ENCODE data around the gene MRPS12.
A peak's percentile ranks its signal among the peaks of the same experiment; 100 is the strongest.

The MRPS12 gene

GRCh38 chr19:38898788-38899446, 31.8 kb upstream of the MRPS12 start (continued):
- TF ChIP-seq MYNN (tag by site-specific recombination; IDR thresholded peaks at IDR 0.05; ENCODE audit: borderline replicate concordance): 0 out of 2 replicates have a peak, but pooled peaks have one; percentile 18
- peak; percentile 70; the same call in 1 of the 2 replicates for TF ChIP-seq MZF1 (tag by site-specific recombination; IDR thresholded peaks at IDR 0.05; ENCODE audit: borderline replicate concordance)
- TF ChIP-seq ZNF391 (tag by site-specific recombination; IDR thresholded peaks at IDR 0.05; ENCODE audit: borderline replicate concordance, low read depth): peak; percentile 59
- no peak for TF ChIP-seq ZEB2 (tag by site-specific recombination; IDR thresholded peaks at IDR 0.05)
- TF ChIP-seq, protein P1, sequence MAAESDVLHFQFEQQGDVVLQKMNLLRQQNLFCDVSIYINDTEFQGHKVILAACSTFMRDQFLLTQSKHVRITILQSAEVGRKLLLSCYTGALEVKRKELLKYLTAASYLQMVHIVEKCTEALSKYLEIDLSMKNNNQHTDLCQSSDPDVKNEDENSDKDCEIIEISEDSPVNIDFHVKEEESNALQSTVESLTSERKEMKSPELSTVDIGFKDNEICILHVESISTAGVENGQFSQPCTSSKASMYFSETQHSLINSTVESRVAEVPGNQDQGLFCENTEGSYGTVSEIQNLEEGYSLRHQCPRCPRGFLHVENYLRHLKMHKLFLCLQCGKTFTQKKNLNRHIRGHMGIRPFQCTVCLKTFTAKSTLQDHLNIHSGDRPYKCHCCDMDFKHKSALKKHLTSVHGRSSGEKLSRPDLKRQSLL (tag by site-specific recombination; IDR thresholded peaks at IDR 0.05): 0 out of 2 replicates have a peak, but pooled peaks have one; percentile 5
- TF ChIP-seq OVOL3 (tag by site-specific recombination; IDR thresholded peaks at IDR 0.05): 0 out of 2 replicates have a peak, but pooled peaks have one; percentile 33
- TF ChIP-seq ZNF561 (tag by site-specific recombination; IDR thresholded peaks at IDR 0.05; ENCODE audit: borderline replicate concordance): no peak
- TF ChIP-seq ZNF423 (tag by site-specific recombination; IDR thresholded peaks at IDR 0.05): peak; percentile 93
- no peak for TF ChIP-seq GLI2 (tag by site-specific recombination; IDR thresholded peaks at IDR 0.05; ENCODE audit: borderline replicate concordance, low read depth)
- no peak for TF ChIP-seq ZNF473 (tag by site-specific recombination; IDR thresholded peaks at IDR 0.05)
- TF ChIP-seq ZNF785 (tag by site-specific recombination; IDR thresholded peaks at IDR 0.05): 0 out of 2 replicates have a peak, but pooled peaks have one; percentile 54
- peak; percentile 70; the same call in 1 of the 2 replicates for TF ChIP-seq REST (tag by site-specific recombination; IDR thresholded peaks at IDR 0.05)
- peak; percentile 46 for TF ChIP-seq ZIC2 (tag by site-specific recombination; IDR thresholded peaks at IDR 0.05)
- TF ChIP-seq ZNF133 (tag by site-specific recombination; IDR thresholded peaks at IDR 0.05): 0 out of 2 replicates have a peak, but pooled peaks have one; percentile 12
- no peak for TF ChIP-seq ZFHX2 (tag by site-specific recombination; conservative IDR thresholded peaks at IDR 0.05)
- no peak; the same call in none of the 2 replicates for TF ChIP-seq ZNF692 (tag by site-specific recombination; IDR thresholded peaks at IDR 0.05)
- TF ChIP-seq ZNF354C (tag by site-specific recombination; IDR thresholded peaks at IDR 0.05; ENCODE audit: borderline replicate concordance, low read depth): no peak
- TF ChIP-seq RBAK (tag by site-specific recombination; IDR thresholded peaks at IDR 0.05): no peak
- TF ChIP-seq ZNF16 (tag by site-specific recombination; IDR thresholded peaks at IDR 0.05; ENCODE audit: low read depth): peak; percentile 72
- TF ChIP-seq HOXC10 (CRISPR knock-in tag; IDR thresholded peaks at IDR 0.05): no peak
- 0 out of 2 replicates have a peak, but pooled peaks have one; percentile 81 for TF ChIP-seq ZNF645 (tag by site-specific recombination; IDR thresholded peaks at IDR 0.05)
- peak; percentile 33; the same call in 1 of the 2 replicates for TF ChIP-seq EGR2 (tag by site-specific recombination; IDR thresholded peaks at IDR 0.05; ENCODE audit: low read depth)
- peak; percentile 91 for TF ChIP-seq ZBTB48 (tag by site-specific recombination; IDR thresholded peaks at IDR 0.05)
- peak; percentile 99 for TF ChIP-seq PRDM1 (tag by site-specific recombination; IDR thresholded peaks at IDR 0.05)
- TF ChIP-seq ZSCAN16 (tag by site-specific recombination; IDR thresholded peaks at IDR 0.05): peak; percentile 51; the same call in 1 of the 2 replicates
- TF ChIP-seq ZSCAN18 (tag by site-specific recombination; IDR thresholded peaks at IDR 0.05): 0 out of 2 replicates have a peak, but pooled peaks have one; percentile 6
- TF ChIP-seq BCL11B (tag by site-specific recombination; IDR thresholded peaks at IDR 0.05; ENCODE audit: low read depth): peak; percentile 34; the same call in 1 of the 2 replicates

All from HEK293 (cell line).